Left lobe of liver (tissue), 2 donors: ENCODE measurements around the gene CCDC28B. TPM values are rescaled to one million over a fixed set of nuclear protein-coding genes. Genes with fewer than 3 reads are reported as not detected.
A peak's percentile ranks its signal among the peaks of the same experiment; 100 is the strongest.

Source experiments
- ATAC-seq: fragments of 200-7000 bp; cut with Tn5 transposase; one replicate; pipeline ENCODE4 v1.9.1; 2020; ENCODE audit warnings: mild to moderate bottlenecking, moderate library complexity
- DNase-seq: peaks from one replicate; pipeline ENCODE4 v3.0.0-alpha.2; 2020; ENCODE audit warnings: low spot score
- total RNA-seq: library from RNA; stranded (reverse); gene quantifications from one replicate; pipeline ENCODE4 v1.2.1, GENCODE V29; 2021
- donor health status: DM: no; HTN: no; CAD: no; lungs with moderate emphysema.
- donor health status: DM: no; HTN: yes; CAD: no.

The CCDC28B gene
- total RNA-seq, 1 donor from 2014 or later, result 1.6 TPM

- ATAC-seq, result no peak
- DNase-seq, result no peak
These were observed 20.6 kb downstream of the CCDC28B start for GRCh38 chr1:32220746-32221580.

- no peak for ATAC-seq
- no peak for DNase-seq
These were observed 21.2 kb downstream of the CCDC28B start for GRCh38 chr1:32221581-32221979.

GRCh38 chr1:32221980-32222755 is 21.8 kb downstream of the CCDC28B start, which contains the start of the genes EIF3I and TMEM234:
TSS of gene EIF3I (plus strand) at chr1:32222407. CDS start at chr1:32222442, 35 bp downstream.
TSS of gene TMEM234 (minus strand) at chr1:32222353. CDS start at chr1:32222322, 31 bp downstream.
- ATAC-seq, result peak; percentile 96
- DNase-seq, result peak; percentile 91

GRCh38 chr1:32223683-32224082 is 23.3 kb downstream of the CCDC28B start:
- no peak for ATAC-seq
- DNase-seq, result no peak

- DNase-seq, result no peak
- ATAC-seq, result peak; percentile 62
These were observed 23.9 kb downstream of the CCDC28B start for GRCh38 chr1:32224285-32224684.

GRCh38 chr1:32228771-32229170 is 28.4 kb downstream of the CCDC28B start:
- DNase-seq, result no peak

GRCh38 chr1:32231843-32232432 is 31.5 kb downstream of the CCDC28B start:
- ATAC-seq, result no peak

More at GRCh38 chr1:32228771-32229170, 28.4 kb downstream of the CCDC28B start:
- ATAC-seq, result no peak

GRCh38 chr1:32232558-32233304 is 32.3 kb downstream of the CCDC28B start:
- DNase-seq (no peak), ATAC-seq (no peak)

More at GRCh38 chr1:32231843-32232432, 31.5 kb downstream of the CCDC28B start:
- no peak for DNase-seq

GRCh38 chr1:32234792-32235191 is 34.4 kb downstream of the CCDC28B start:
- DNase-seq, result no peak
- peak; percentile 62 for ATAC-seq

GRCh38 chr1:32239337-32239736 is 38.9 kb downstream of the CCDC28B start:
- no peak for DNase-seq
- no peak for ATAC-seq

- no peak for ATAC-seq
These were observed 39.4 kb downstream of the CCDC28B start for GRCh38 chr1:32239790-32240139.

GRCh38 chr1:32240140-32240951 is 40.0 kb downstream of the CCDC28B start:
- peak; percentile 61 for DNase-seq
- ATAC-seq, result peak; percentile 82

More at GRCh38 chr1:32239790-32240139, 39.4 kb downstream of the CCDC28B start:
- no peak for DNase-seq

GRCh38 chr1:32241001-32241763 is 40.8 kb downstream of the CCDC28B start:
- no peak for DNase-seq
- peak; percentile 54 for ATAC-seq

GRCh38 chr1:32242341-32242851 is 42.0 kb downstream of the CCDC28B start:
- no peak for ATAC-seq
- DNase-seq, result no peak

GRCh38 chr1:32246888-32247273 is 46.5 kb downstream of the CCDC28B start, which contains the start of gene FAM167B:
TSS of gene FAM167B (plus strand) at chr1:32247222. CDS start at chr1:32247422, 200 bp downstream.
- DNase-seq, result no peak
- ATAC-seq, result peak; percentile 45

GRCh38 chr1:32247452-32247851 is 47.1 kb downstream of the CCDC28B start:
- DNase-seq (no peak), ATAC-seq (no peak)

- ATAC-seq (peak; percentile 79), DNase-seq (peak; percentile 75)
These were observed 47.8 kb downstream of the CCDC28B start for GRCh38 chr1:32247983-32248889.
